ENCODE results near the gene CD2AP. TPM values are rescaled to one million over a fixed set of nuclear protein-coding genes. Genes with fewer than 3 reads are reported as not detected.
"Not testable (repeated sequence)": the region's sequence is repeated elsewhere in the genome, so short reads cannot be mapped to it uniquely, and the experiment has no call there.

The CD2AP gene
- total RNA-seq, 1 donor: 42.8 TPM

DNA sequence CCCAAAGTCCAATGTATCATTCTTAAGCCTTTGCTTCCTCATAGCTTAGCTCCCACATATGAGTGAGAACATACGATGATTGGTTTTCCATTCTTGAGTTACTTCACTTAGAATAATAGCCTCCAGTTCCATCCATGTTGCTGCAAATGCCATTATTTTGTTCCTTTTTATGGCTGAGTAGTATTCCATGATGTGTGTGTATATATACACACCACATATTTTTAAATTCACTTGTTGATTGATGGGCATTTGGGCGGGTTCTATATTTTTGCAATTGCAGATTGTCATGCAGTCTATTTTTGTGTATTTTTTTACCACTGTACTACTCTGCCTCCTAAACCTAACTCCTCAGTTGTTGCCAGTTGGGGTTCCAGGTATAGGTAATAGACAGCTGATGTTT, 74.7 kb downstream of the CD2AP start:
- Histone ChIP-seq H3K27me3 (ENCODE audit: insufficient read depth, low read length) (no peaks in the 10 kb centered on the region), H3K4me3 (ENCODE audit: low read length) (no peak overlapping the region), H3K4me1 (ENCODE audit: insufficient read depth, low read length) (no peaks in the 10 kb centered on the region), H3K9me3 (ENCODE audit: low read depth, low read length) (no peaks in the 10 kb centered on the region)

DNA sequence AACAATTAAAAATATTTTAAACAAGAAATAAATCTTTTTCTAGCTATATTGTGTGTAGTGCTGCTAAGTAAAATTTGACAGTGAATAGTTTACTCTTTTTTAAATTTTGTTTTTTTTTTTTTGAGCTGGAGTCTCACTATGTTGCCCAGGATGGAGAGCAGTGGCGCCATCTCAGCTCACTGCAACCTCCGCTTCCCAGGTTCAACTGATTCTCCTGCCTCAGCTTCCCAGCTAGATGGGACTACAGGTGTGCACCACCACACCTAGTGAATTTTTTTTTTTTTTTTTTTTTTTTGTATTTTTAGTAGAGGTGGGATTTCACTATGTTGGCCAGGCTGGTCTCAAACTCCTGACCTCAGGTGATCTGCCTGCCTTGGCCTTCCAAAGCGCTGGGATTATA, 75.7 kb downstream of the CD2AP start:
- not testable (repeated sequence) for H3K4me3 ChIP-seq (ENCODE audit: low read length); H3K9me3 ChIP-seq (ENCODE audit: low read depth, low read length); H3K4me1 ChIP-seq (ENCODE audit: insufficient read depth, low read length); H3K27me3 ChIP-seq (ENCODE audit: insufficient read depth, low read length)

- H3K4me3 ChIP-seq (ENCODE audit: low read length): not testable (repeated sequence)
These were observed 78.9 kb downstream of the CD2AP start for GRCh38 chr6:47556459-47556858.

DNA sequence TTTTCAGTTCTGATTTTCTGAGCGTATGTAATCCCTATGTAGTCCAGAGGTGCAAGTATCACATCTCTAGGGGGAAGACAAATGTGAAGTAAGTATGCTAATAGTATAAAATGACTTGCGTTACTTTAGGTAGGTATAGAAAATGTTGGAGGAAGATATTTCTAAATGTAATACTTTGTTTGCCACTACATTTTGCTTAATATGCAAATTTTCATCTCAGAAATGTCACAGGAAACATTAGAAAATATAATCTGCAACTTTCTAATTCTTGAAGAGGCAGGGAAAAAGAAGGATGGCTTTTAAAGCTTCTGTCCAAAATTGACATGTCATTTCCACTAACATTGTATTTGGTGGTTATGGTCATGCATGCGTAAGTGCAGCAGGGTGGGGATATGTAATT, 85.6 kb downstream of the CD2AP start:
- Histone ChIP-seq H3K27me3 (ENCODE audit: insufficient read depth, low read length) (no peaks in the 10 kb centered on the region), H3K4me1 (ENCODE audit: insufficient read depth, low read length) (no peaks in the 10 kb centered on the region), H3K9me3 (ENCODE audit: low read depth, low read length) (no peaks in the 10 kb centered on the region), H3K4me3 (ENCODE audit: low read length) (no peak overlapping the region)

More at GRCh38 chr6:47556459-47556858, 78.9 kb downstream of the CD2AP start:
- not testable (repeated sequence) for H3K9me3 ChIP-seq (ENCODE audit: low read depth, low read length); H3K4me1 ChIP-seq (ENCODE audit: insufficient read depth, low read length); H3K27me3 ChIP-seq (ENCODE audit: insufficient read depth, low read length)

GRCh38 chr6:47566602-47567001, 89.0 kb downstream of the CD2AP start:
- H3K9me3 ChIP-seq (ENCODE audit: low read depth, low read length); H3K27me3 ChIP-seq (ENCODE audit: insufficient read depth, low read length); H3K4me3 ChIP-seq (ENCODE audit: low read length); H3K4me1 ChIP-seq (ENCODE audit: insufficient read depth, low read length): not testable (repeated sequence)

GRCh38 chr6:47567586-47567985, 90.0 kb downstream of the CD2AP start:
- no peaks in the 10 kb centered on the region for H3K27me3 ChIP-seq (ENCODE audit: insufficient read depth, low read length)
- no peaks in the 10 kb centered on the region for H3K9me3 ChIP-seq (ENCODE audit: low read depth, low read length)
- no peak overlapping the region for H3K4me3 ChIP-seq (ENCODE audit: low read length)
- H3K4me1 ChIP-seq (ENCODE audit: insufficient read depth, low read length): no peaks in the 10 kb centered on the region

DNA sequence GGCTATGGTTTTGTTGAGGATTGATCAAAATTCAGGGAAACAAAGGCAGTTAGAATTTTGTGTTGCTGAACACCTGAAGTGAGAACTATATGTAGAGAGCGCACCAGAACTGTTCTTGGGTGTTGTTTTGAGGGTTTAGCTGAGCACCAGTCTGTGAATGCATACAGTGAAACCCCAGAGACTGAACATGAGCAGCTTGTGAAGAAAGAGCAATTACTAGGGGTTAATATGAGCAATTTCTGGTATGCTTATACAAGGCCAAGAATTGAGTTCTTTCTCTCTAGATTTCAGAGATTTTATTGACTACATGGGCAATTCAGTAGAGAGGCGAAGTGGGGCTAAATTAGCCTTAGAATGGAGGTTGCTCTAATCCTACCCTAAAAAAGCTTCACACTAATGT, 93.9 kb downstream of the CD2AP start:
- H3K27me3 ChIP-seq (ENCODE audit: insufficient read depth, low read length): no peaks in the 10 kb centered on the region
- H3K4me3 ChIP-seq (ENCODE audit: low read length): no peak overlapping the region
- H3K9me3 ChIP-seq (ENCODE audit: low read depth, low read length): no peaks in the 10 kb centered on the region
- no peaks in the 10 kb centered on the region for H3K4me1 ChIP-seq (ENCODE audit: insufficient read depth, low read length)

GRCh38 chr6:47573109-47573508, 95.5 kb downstream of the CD2AP start:
- H3K9me3 ChIP-seq (ENCODE audit: low read depth, low read length): no peaks in the 10 kb centered on the region
- H3K4me1 ChIP-seq (ENCODE audit: insufficient read depth, low read length): no peaks in the 10 kb centered on the region
- no peaks in the 10 kb centered on the region for H3K27me3 ChIP-seq (ENCODE audit: insufficient read depth, low read length)
- no peak overlapping the region for H3K4me3 ChIP-seq (ENCODE audit: low read length)

- Histone ChIP-seq H3K4me3 (ENCODE audit: low read length) (no peak overlapping the region), H3K9me3 (ENCODE audit: low read depth, low read length) (no peaks in the 10 kb centered on the region), H3K27me3 (ENCODE audit: insufficient read depth, low read length) (no peaks in the 10 kb centered on the region), H3K4me1 (ENCODE audit: insufficient read depth, low read length) (no peaks in the 10 kb centered on the region)
These were observed 97.2 kb downstream of the CD2AP start for GRCh38 chr6:47574789-47575188.

DNA sequence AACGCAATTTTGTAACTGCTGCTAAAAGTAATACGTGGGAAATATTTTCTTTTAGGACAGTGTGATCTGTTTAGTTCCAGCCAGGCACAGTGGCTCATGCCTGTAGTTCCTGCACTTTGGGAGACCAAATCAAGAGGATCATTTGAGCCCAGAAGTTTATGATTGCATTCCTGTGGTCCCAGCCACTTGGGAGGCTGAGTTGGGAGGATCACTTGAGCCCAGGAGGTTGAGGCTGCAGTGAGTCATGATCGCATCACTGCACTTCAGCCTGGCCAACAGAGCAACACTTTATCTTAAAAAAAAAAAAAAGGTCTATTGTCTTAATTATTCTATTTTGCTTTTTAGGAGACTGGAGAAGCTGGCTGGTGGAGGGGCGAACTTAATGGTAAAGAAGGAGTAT, 101.5 kb downstream of the CD2AP start:
- H3K27me3 ChIP-seq (ENCODE audit: insufficient read depth, low read length): no peaks in the 10 kb centered on the region
- no peak overlapping the region for H3K4me3 ChIP-seq (ENCODE audit: low read length)
- no peaks in the 10 kb centered on the region for H3K9me3 ChIP-seq (ENCODE audit: low read depth, low read length)
- no peaks in the 10 kb centered on the region for H3K4me1 ChIP-seq (ENCODE audit: insufficient read depth, low read length)

DNA sequence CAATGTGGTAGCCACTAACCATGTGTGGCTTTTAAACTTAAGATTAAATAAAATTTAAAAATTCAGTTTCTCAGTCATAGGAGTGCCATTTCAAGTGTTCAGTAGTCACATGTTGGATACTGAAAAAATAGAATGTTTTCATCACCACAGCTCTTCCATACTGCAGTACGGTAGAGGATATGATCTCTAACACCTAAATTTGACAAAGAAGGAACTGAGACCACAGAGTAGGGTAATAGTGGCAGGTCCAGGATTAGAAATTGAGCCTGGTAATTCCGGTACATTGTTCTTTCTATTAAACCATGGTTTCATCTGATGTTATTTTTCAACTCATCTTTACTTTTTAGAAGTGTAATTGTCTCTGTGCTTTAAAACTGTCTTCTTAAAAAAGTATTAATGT, 104.0 kb downstream of the CD2AP start:
- Histone ChIP-seq H3K4me3 (ENCODE audit: low read length) (no peak overlapping the region), H3K27me3 (ENCODE audit: insufficient read depth, low read length) (no peaks in the 10 kb centered on the region), H3K9me3 (ENCODE audit: low read depth, low read length) (no peaks in the 10 kb centered on the region), H3K4me1 (ENCODE audit: insufficient read depth, low read length) (no peaks in the 10 kb centered on the region)

GRCh38 chr6:47587493-47587892, 109.9 kb downstream of the CD2AP start:
- Histone ChIP-seq H3K4me1 (ENCODE audit: insufficient read depth, low read length) (no peaks in the 10 kb centered on the region), H3K4me3 (ENCODE audit: low read length) (no peak overlapping the region)

GRCh38 chr6:47592131-47592840, 114.7 kb downstream of the CD2AP start:
- H3K4me1 ChIP-seq (ENCODE audit: insufficient read depth, low read length): no peaks in the 10 kb centered on the region
- no peaks in the 10 kb centered on the region for H3K9me3 ChIP-seq (ENCODE audit: low read depth, low read length)
- no peak overlapping the region for H3K4me3 ChIP-seq (ENCODE audit: low read length)
- no peaks in the 10 kb centered on the region for H3K27me3 ChIP-seq (ENCODE audit: insufficient read depth, low read length)

More at GRCh38 chr6:47587493-47587892, 109.9 kb downstream of the CD2AP start:
- Histone ChIP-seq H3K9me3 (ENCODE audit: low read depth, low read length) (no peaks in the 10 kb centered on the region), H3K27me3 (ENCODE audit: insufficient read depth, low read length) (no peaks in the 10 kb centered on the region)

GRCh38 chr6:47593979-47594378, 116.4 kb downstream of the CD2AP start:
- Histone ChIP-seq H3K9me3 (ENCODE audit: low read depth, low read length) (no peaks in the 10 kb centered on the region), H3K4me1 (ENCODE audit: insufficient read depth, low read length) (no peaks in the 10 kb centered on the region), H3K27me3 (ENCODE audit: insufficient read depth, low read length) (no peaks in the 10 kb centered on the region), H3K4me3 (ENCODE audit: low read length) (no peak overlapping the region)

DNA sequence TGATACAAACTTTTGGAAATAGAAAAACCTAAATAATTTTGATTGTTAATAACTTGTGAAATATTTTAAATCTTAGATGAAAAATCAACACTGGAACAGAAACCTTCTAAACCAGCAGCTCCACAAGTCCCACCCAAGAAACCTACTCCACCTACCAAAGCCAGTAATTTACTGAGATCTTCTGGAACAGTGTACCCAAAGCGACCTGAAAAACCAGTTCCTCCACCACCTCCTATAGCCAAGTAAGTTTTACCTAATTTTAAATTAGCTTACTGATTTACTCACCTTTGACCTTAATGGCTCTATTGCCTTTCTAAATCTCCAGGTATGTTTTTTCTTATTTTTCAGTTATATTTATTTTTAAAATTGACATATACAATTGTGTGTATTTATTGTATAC, 118.2 kb downstream of the CD2AP start:
- H3K4me1 ChIP-seq (ENCODE audit: insufficient read depth, low read length): no peaks in the 10 kb centered on the region
- H3K4me3 ChIP-seq (ENCODE audit: low read length): no peak overlapping the region
- H3K27me3 ChIP-seq (ENCODE audit: insufficient read depth, low read length): no peaks in the 10 kb centered on the region

DNA sequence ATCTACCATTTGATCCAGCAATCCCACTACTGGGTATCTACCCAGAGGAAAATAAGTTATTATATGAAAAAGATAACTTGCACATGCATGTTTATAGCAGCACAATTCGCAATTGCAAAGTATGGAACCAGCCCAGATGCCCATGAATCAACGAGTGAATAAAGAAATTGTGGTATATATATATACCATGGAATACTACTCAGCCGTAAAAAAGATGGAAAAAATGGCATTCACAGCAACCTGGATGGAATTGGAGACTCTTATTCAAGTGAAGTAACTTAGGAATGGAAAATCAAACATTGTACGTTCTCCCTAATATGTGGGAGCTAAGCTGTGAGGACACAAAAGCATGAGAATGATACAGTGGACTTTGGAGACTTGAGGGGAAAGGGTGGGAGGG, 120.8 kb downstream of the CD2AP start:
- no peaks in the 10 kb centered on the region for H3K27me3 ChIP-seq (ENCODE audit: insufficient read depth, low read length)
- H3K4me1 ChIP-seq (ENCODE audit: insufficient read depth, low read length): no peaks in the 10 kb centered on the region
- H3K4me3 ChIP-seq (ENCODE audit: low read length): no peak overlapping the region
- no peaks in the 10 kb centered on the region for H3K9me3 ChIP-seq (ENCODE audit: low read depth, low read length)

More for the DNA sequence above, 118.2 kb downstream of the CD2AP start:
- H3K9me3 ChIP-seq (ENCODE audit: low read depth, low read length): no peaks in the 10 kb centered on the region
